NT2/D1 (cell line): ENCODE measurements around the gene ACBD6.

ENCODE experiments used
- DNase-seq: peaks from one replicate; pipeline ENCODE4 v3.0.0-alpha.2; 2011; ENCODE audit warnings: low read depth, low spot score
- H3K27me3 ChIP-seq: 2 replicates; pipeline ENCODE4 v1.6.0; 2011; ENCODE audit warnings: mild to moderate bottlenecking; ENCODE audit not compliant: insufficient read length, insufficient read depth
- H3K36me3 ChIP-seq: 2 replicates; pipeline ENCODE4 v1.6.1; 2011; ENCODE audit warnings: mild to moderate bottlenecking, low read length, mixed read lengths; ENCODE audit not compliant: insufficient read depth, insufficient read length
- H3K4me1 ChIP-seq: 2 replicates; pipeline ENCODE4 v1.5.1; 2011; ENCODE audit not compliant: insufficient read depth, insufficient read length
- H3K4me3 ChIP-seq: 2 replicates; pipeline ENCODE4 v1.5.1; 2011; ENCODE audit warnings: low read depth; ENCODE audit not compliant: insufficient read length
- H3K9ac ChIP-seq: 2 replicates; pipeline ENCODE4 v1.6.0; 2011; ENCODE audit warnings: low read depth; ENCODE audit not compliant: insufficient read length
- H3K9me3 ChIP-seq: 2 replicates; pipeline ENCODE4 v1.5.1; 2011; ENCODE audit warnings: mild to moderate bottlenecking, low read length; ENCODE audit not compliant: insufficient read depth
- SUZ12 ChIP-seq: IDR thresholded peaks from 2 replicates; pipeline ENCODE4 v1.6.1; 2011; ENCODE audit not compliant: insufficient read length, insufficient read depth; ENCODE audit errors: extremely low read depth
- YY1 ChIP-seq: IDR thresholded peaks from 2 replicates; pipeline ENCODE4 v1.6.1; 2011; ENCODE audit not compliant: insufficient read length, insufficient read depth
- ZNF274 ChIP-seq: IDR thresholded peaks from 2 replicates; pipeline ENCODE4 v1.6.1; 2011; ENCODE audit warnings: mild to moderate bottlenecking, low read depth, low read length

ACBD6 gene

DNA sequence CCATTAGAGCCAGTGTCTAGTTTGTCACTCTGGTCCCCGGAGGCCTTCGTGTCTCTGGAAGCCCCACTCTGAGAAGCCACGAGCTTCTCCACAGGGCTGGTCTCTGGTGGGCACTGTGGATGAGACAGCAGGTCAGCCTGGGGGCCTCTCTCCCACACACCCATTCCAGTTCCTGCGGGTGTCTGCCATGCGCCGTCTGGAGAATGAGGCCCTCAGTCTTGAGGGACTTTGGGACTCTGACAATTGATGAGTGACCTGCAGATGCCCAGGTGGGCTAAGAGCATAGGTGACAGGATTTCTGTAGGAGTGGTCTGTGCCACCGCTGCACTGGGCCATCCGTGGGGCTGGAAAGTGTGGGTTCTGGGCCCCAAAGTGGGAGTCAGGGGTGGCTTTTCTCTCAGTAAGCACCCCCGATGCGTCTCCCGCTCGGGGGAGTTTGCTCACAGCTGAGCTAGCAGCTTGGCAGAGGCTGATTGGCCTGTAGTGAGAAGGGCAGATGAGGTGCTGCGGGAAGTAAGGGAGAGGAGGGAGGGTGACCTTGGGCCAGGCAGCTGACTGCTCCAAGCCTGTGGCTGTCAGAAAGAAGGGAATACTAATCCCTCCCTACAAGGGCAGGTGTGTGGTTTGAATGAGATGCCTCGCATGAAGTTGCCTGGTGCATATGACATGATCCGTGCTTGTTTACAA lies 245.9 kb downstream of the ACBD6 start:
- DNase-seq, result no peak
- peaks cover 10% of the 10 kb centered on the region for H3K4me1 ChIP-seq
- H3K9me3 ChIP-seq, result no peaks in the 10 kb centered on the region
- no peak overlapping the region for H3K4me3 ChIP-seq
- no peak for TF ChIP-seq YY1
- no peak for TF ChIP-seq ZNF274
- TF ChIP-seq SUZ12, result no peak
- H3K36me3 ChIP-seq, result no peaks in the 10 kb centered on the region
- peaks cover 15% of the 10 kb centered on the region for H3K27me3 ChIP-seq
- H3K9ac ChIP-seq, result no peak overlapping the region

DNA sequence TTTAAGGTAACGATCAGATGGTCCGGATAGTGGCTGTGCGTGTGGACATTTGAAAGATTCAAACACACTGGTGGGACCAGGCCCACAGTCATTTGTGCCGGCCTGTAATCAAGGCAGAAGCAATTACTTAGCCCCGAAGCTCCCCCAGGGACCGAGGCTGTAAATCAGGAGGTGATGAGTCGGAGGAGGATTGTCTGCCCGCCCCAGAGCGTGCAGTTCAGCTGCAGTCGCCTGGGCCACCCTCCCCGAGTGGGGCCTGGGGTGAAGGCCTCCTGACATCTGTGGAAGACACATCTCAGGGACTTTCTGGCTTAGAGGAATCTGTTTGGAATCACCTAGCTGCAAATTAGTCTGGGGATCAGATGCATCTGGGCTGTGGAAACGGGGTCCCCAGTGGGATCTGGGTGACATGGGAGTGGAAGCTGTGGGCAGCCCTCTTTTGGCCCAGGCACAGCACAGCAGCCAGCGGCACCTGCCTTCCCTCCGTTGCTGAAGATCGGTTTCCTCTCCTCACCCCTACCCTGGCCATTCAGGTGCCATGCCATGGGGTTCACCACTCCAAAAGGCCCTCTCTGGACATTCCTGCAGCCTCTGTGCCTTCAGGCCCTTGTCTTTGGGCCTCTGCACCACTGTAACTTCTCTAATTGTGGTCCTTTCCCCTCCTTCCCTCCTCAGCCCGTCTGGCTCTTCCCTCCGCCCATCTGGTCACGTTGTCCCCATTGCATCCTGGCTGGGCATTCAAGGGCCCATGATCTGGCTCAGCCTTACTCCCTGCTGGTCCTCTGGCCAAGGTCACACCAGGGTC lies 246.6 kb downstream of the ACBD6 start:
- Histone ChIP-seq H3K4me1 (peaks cover 10% of the 10 kb centered on the region), H3K9ac (no peak overlapping the region), H3K4me3 (no peak overlapping the region), H3K27me3 (peaks cover 9% of the 10 kb centered on the region), H3K36me3 (no peaks in the 10 kb centered on the region), H3K9me3 (no peaks in the 10 kb centered on the region)
- no peak for DNase-seq
- TF ChIP-seq SUZ12 (no peak), YY1 (no peak), ZNF274 (no peak)

DNA sequence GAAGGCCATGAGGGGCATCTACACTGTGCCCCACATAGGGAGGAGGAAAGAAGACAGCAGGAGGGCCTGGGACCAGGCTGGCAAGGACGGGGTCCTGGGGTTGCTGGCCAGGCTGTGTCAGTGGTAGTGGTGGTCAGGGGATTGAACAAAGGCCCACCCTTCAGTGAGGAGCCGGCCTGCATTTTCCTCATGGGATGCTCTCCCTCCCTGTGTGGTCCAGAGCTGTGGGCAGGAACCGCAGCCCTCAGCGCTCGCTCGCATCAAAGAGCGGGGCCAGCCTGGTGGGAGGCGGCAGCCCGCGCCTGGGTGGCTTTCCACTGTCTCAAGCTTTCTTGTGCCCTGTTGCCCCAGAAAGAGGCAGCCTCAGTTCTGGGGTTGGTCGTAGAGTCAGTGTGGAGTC lies 247.5 kb downstream of the ACBD6 start:
- TF ChIP-seq SUZ12, result no peak
- Histone ChIP-seq H3K9me3 (no peaks in the 10 kb centered on the region), H3K9ac (no peak overlapping the region), H3K4me1 (peaks cover 16% of the 10 kb centered on the region), H3K4me3 (no peak overlapping the region), H3K36me3 (no peaks in the 10 kb centered on the region), H3K27me3 (peaks cover under 1% of the 10 kb centered on the region)
- no peak for DNase-seq

DNA sequence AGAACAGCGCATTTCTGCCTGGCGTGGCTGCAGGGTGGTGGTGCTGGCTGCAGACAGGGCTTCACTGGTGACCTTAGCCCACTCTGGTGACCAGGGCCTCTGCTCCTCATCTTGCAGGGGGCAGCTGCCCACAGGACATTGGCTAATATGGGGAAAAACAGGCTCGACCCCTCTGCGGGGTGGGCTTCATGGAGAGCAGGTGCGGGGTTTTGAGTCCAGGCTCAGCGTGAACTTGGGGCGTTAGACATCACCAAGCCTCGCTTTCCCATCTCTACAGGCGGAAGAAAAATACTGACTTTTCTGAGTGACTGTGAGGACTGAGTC lies 247.9 kb downstream of the ACBD6 start:
- TF ChIP-seq SUZ12 (no peak), YY1 (no peak), ZNF274 (no peak)
- Histone ChIP-seq H3K36me3 (no peaks in the 10 kb centered on the region), H3K9ac (peak overlapping the region; percentile 29), H3K27me3 (no peaks in the 10 kb centered on the region), H3K4me1 (peaks cover 19% of the 10 kb centered on the region), H3K4me3 (no peak overlapping the region), H3K9me3 (no peaks in the 10 kb centered on the region)
- DNase-seq, result no peak

DNA sequence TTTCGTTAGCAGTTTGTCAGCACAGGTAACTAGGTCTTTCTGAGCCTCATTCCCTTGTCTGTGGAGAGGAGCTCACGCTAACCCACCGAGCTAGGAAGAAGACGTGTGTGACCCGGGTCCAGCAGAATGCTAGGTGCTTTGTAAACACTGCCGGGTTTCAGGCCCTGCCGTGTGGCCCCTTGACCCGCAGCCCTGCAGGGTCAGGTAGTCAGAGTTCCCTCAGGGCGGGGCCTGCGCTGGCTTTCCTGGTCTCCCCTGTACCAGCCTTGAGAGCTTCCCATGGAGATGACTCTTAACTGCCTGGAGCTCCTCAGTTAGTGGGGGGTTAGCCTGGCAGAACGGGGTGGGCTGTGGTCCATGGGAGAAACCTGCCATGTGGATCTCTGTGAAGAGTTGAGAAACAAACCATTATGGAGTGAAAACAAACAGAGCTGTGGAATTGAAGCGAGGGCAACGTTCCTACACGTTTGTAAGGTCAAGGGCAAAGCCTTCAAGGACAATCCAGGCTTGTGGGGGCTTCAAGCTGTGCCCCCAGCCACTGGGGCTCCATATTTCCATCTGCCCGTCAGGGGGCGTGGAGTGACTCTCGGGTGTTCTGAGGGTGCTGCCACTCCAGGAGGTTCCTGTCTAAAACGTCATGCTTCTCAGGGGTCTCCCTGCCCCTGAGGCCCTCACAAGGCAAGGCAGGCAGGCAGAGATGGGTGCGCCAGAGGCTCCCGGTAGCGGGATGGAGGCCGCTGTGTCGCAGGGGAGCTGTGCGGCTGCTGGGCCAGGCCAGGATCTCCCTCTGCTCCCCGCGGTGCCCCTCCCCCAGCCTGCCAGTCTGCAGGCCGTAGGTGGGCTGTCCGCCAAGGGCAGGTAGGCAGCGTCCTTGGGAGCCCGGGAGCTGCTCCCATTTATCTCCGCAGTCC lies 248.5 kb downstream of the ACBD6 start:
- Histone ChIP-seq H3K36me3 (no peaks in the 10 kb centered on the region), H3K4me3 (no peak overlapping the region), H3K9me3 (no peaks in the 10 kb centered on the region), H3K9ac (peak overlapping the region; percentile 29), H3K4me1 (peaks cover 19% of the 10 kb centered on the region), H3K27me3 (no peaks in the 10 kb centered on the region)
- TF ChIP-seq YY1 (no peak), ZNF274 (no peak), SUZ12 (no peak)
- DNase-seq, result no peak

DNA sequence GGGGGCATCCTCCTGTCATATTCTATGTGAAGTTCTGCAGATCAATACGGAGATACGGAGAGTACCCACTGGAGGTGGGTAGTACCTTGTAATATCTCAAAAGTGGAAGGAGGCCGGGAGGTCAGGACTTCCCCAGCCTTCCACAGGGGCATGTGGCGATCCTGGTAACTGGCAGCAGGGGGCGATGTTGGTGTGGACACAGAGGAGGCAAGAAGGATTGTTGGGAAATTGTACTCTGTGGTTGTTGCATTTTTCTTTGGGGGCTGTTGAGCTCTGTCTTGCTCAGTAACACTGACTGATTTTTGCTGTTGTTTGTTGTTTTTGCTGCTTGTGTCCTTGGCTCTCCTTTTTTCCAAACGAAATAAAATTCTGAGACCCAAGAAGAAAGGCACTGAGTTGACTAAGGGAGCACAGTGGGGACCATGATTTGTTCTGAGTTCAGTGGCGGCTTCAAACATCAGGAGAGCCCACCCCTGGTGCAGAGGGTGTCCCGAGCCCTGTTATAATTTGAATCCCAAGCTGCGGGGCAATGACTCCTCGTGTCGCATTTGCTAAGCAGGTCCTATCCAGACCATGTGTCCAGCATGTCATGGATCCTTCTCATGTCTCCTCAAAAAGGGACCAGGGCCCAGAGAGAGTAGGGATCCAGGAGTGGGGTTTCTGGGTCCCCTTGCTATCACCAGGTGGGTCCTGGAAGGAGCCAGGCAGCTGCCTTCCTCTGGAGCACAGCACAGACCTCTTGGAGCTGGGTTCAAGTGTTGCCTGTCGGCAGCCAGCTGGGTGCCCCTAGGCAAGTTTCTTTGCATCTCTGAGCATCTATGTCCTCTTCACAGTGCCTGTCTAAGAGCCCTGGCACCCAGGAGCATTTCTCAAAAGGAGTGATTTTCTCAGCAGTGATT lies 249.5 kb downstream of the ACBD6 start:
- DNase-seq, result no peak
- H3K4me3 ChIP-seq, result no peak overlapping the region
- H3K4me1 ChIP-seq, result peaks cover 26% of the 10 kb centered on the region
- H3K36me3 ChIP-seq, result no peaks in the 10 kb centered on the region
- TF ChIP-seq SUZ12 (no peak), YY1 (no peak), ZNF274 (no peak)
- peaks cover 4% of the 10 kb centered on the region for H3K27me3 ChIP-seq
- H3K9ac ChIP-seq, result no peak overlapping the region
- no peaks in the 10 kb centered on the region for H3K9me3 ChIP-seq
